Trophoblast cell (in vitro differentiated cells and primary cell): Measurements from ENCODE around the gene DEPDC4. TPM values are rescaled to one million over a fixed set of nuclear protein-coding genes. Genes with fewer than 3 reads are reported as not detected.
"Not testable (repeated sequence)": the region's sequence is repeated elsewhere in the genome, so short reads cannot be mapped to it uniquely, and the experiment has no call there.

Source experiments
- DNase-seq, 2 donors: peaks; one replicate each; pipeline ENCODE4 v3.0.0-alpha.2; 2016
- H2AFZ ChIP-seq: 2 replicates; pipeline ENCODE4 v1.6.1; 2013; ENCODE audit warnings: low read length, moderate library complexity, mild to moderate bottlenecking; ENCODE audit not compliant: insufficient read depth, poor library complexity
- H2AK5ac ChIP-seq: 2 replicates; pipeline ENCODE4 v1.6.1; 2013; ENCODE audit warnings: mild to moderate bottlenecking, low read length
- H2BK120ac ChIP-seq: 2 replicates; pipeline ENCODE4 v1.6.1; 2013; ENCODE audit warnings: low read length, mild to moderate bottlenecking, moderate library complexity; ENCODE audit not compliant: insufficient read depth, poor library complexity
- H2BK12ac ChIP-seq: 2 replicates; pipeline ENCODE4 v1.6.1; 2013; ENCODE audit warnings: mild to moderate bottlenecking, low read length, moderate library complexity
- H2BK5ac ChIP-seq: 2 replicates; pipeline ENCODE4 v1.6.1; 2013; ENCODE audit warnings: low read length, low read depth, moderate library complexity, mild to moderate bottlenecking; ENCODE audit not compliant: poor library complexity
- H3K14ac ChIP-seq: 2 replicates; pipeline ENCODE4 v1.6.1; 2013; ENCODE audit warnings: mild to moderate bottlenecking, low read length
- H3K18ac ChIP-seq: 2 replicates; pipeline ENCODE4 v1.6.1; 2013; ENCODE audit warnings: mild to moderate bottlenecking, low read length
- H3K23ac ChIP-seq: 2 replicates; pipeline ENCODE4 v1.6.1; 2013; ENCODE audit warnings: low read length
- H3K27ac ChIP-seq: 2 replicates; pipeline ENCODE4 v1.5.1; 2013; ENCODE audit warnings: low read depth, mild to moderate bottlenecking, inconsistent platforms, low read length, moderate library complexity
- H3K27me3 ChIP-seq: 2 replicates; pipeline ENCODE4 v1.6.1; 2013; ENCODE audit warnings: inconsistent platforms, mild to moderate bottlenecking, low read length, moderate library complexity; ENCODE audit not compliant: insufficient read depth
- H3K36me3 ChIP-seq, 2 experiments: 1 replicate in 1 of 2; 2 replicates in 1 of 2; pipeline ENCODE4 v1.6.1; 2013; ENCODE audit warnings: low read length in 2 of 2, mild to moderate bottlenecking in 2 of 2, moderate library complexity in 1 of 2; ENCODE audit not compliant: insufficient read depth in 2 of 2, control insufficient read depth in 1 of 2
- H3K4ac ChIP-seq: 2 replicates; pipeline ENCODE4 v1.6.1; 2013; ENCODE audit warnings: low read depth, mild to moderate bottlenecking, low read length, moderate library complexity
- H3K4me1 ChIP-seq, 2 experiments: 1 replicate in 1 of 2; 2 replicates in 1 of 2; pipeline ENCODE4 v1.6.1; 2013; ENCODE audit warnings: low read length in 2 of 2, mild to moderate bottlenecking in 2 of 2, moderate library complexity in 1 of 2; ENCODE audit not compliant: insufficient read depth in 2 of 2, control insufficient read depth in 1 of 2
- H3K4me2 ChIP-seq: 2 replicates; pipeline ENCODE4 v1.6.1; 2013; ENCODE audit warnings: inconsistent platforms, mild to moderate bottlenecking, low read length, moderate library complexity
- H3K4me3 ChIP-seq: 2 replicates; pipeline ENCODE4 v1.5.1; 2013; ENCODE audit warnings: mild to moderate bottlenecking, low read depth, low read length, inconsistent platforms
- H3K79me1 ChIP-seq: one replicate; pipeline ENCODE4 v1.6.1; 2013; ENCODE audit warnings: low read length
- H3K79me2 ChIP-seq: 2 replicates; pipeline ENCODE4 v1.6.1; 2013; ENCODE audit warnings: low read length, mild to moderate bottlenecking; ENCODE audit not compliant: control insufficient read depth, insufficient read depth, poor library complexity
- H3K9ac ChIP-seq: 2 replicates; pipeline ENCODE4 v1.6.1; 2013; ENCODE audit warnings: mild to moderate bottlenecking, low read length
- H3K9me3 ChIP-seq: 2 replicates; pipeline ENCODE4 v1.6.1; 2013; ENCODE audit warnings: low read depth, mild to moderate bottlenecking, control low read depth, inconsistent platforms, low read length; ENCODE audit not compliant: insufficient read depth
- H4K12ac ChIP-seq: 2 replicates; pipeline ENCODE4 v1.6.1; 2013; ENCODE audit warnings: low read depth, mild to moderate bottlenecking, low read length, moderate library complexity
- H4K8ac ChIP-seq: 2 replicates; pipeline ENCODE4 v1.6.1; 2013; ENCODE audit warnings: low read depth, mild to moderate bottlenecking, low read length, moderate library complexity
- H4K91ac ChIP-seq: one replicate; pipeline ENCODE4 v1.6.1; 2013; ENCODE audit warnings: low read depth, mild to moderate bottlenecking, low read length, moderate library complexity
- WGBS: extraction: QIAGEN DNeasy Blood & Tissue Kit; methylation state at CpG from one replicate; pipeline ENCODE4 v1.1.7; 2013; ENCODE audit warnings: missing lambda C conversion rate; ENCODE audit not compliant: insufficient read length, insufficient coverage; ENCODE audit errors: extremely low coverage; 5-methylcytosine and 5-hydroxymethylcytosine counted together
- polyA plus RNA-seq: library from polyadenylated mRNA; stranded (reverse); fragments of 200-250 nt; gene quantifications from 2 replicates; pipeline ENCODE4 v1.2.3, GENCODE V29; 2013

DEPDC4 gene
- 2.1 and 2.6 TPM in 2 replicates for polyA plus RNA-seq

GRCh38 chr12:100266835-100267602 lies at the start of gene DEPDC4, which contains the start of gene SCYL2:
Gene DEPDC4 (minus strand): TSS chr12:100267079. CDS start chr12:100267076, 3 bp downstream.
Gene SCYL2 (plus strand): TSS chr12:100267177. CDS start chr12:100282971, 15,794 bp downstream.
- no CpG with 5 or more reads among the region's 62 CpGs for WGBS

GRCh38 chr12:100311317-100311716 lies 44.4 kb upstream of the DEPDC4 start:
- H3K27me3 ChIP-seq, result no peaks in the 10 kb centered on the region
- no CpG with 5 or more reads among the region's 1 CpG for WGBS
- H4K12ac ChIP-seq, result no peak overlapping the region
- no peak overlapping the region for H2BK12ac ChIP-seq
- H3K79me1 ChIP-seq, result no peaks in the 10 kb centered on the region
- H3K4me1 ChIP-seq, result no peaks in the 10 kb centered on the region
- no peak overlapping the region for H4K8ac ChIP-seq
- no peak overlapping the region for H3K14ac ChIP-seq
- H2AFZ ChIP-seq, result no peak overlapping the region
- H3K9me3 ChIP-seq, result no peaks in the 10 kb centered on the region
- H3K27ac ChIP-seq, result no peak overlapping the region
- DNase-seq, result no peak
- no peak overlapping the region for H2AK5ac ChIP-seq
- H3K79me2 ChIP-seq, result no peaks in the 10 kb centered on the region
- no peak overlapping the region for H3K18ac ChIP-seq
- no peak overlapping the region for H3K23ac ChIP-seq
- H2BK5ac ChIP-seq, result no peak overlapping the region
- no peak overlapping the region for H3K4ac ChIP-seq
- H3K9ac ChIP-seq, result no peak overlapping the region
- H3K36me3 ChIP-seq, result peaks cover 8 to 10% of the 10 kb centered on the region in 2 experiments
- H3K4me2 ChIP-seq, result no peak overlapping the region
- H2BK120ac ChIP-seq, result no peak overlapping the region
- no peak overlapping the region for H4K91ac ChIP-seq
- H3K4me3 ChIP-seq, result no peak overlapping the region

More at GRCh38 chr12:100266835-100267602, at the start of gene DEPDC4, which contains the start of gene SCYL2:
- Histone ChIP-seq H3K79me2 (peaks cover 11% of the 10 kb centered on the region), H2AK5ac (peak within 1 kb of the TSS; percentile 97), H3K18ac (peak within 1 kb of the TSS; percentile 99), H3K36me3 (no peaks in the 10 kb centered on the region), H3K79me1 (peaks cover 13% of the 10 kb centered on the region), H4K8ac (peak within 1 kb of the TSS; percentile 98), H3K9me3 (no peaks in the 10 kb centered on the region), H3K9ac (peak within 1 kb of the TSS; percentile 100), H2AFZ (peak within 1 kb of the TSS; percentile 100), H3K14ac (peak within 1 kb of the TSS; percentile 100), H3K4me1 (peaks cover 0 to 8% of the 10 kb centered on the region in 2 experiments), H3K27me3 (no peaks in the 10 kb centered on the region), H4K12ac (peak within 1 kb of the TSS; percentile 94), H4K91ac (peak within 1 kb of the TSS; percentile 97), H3K4ac (peak within 1 kb of the TSS; percentile 68), H3K4me3 (peak within 1 kb of the TSS; percentile 98), H2BK120ac (peak within 1 kb of the TSS; percentile 98), H2BK5ac (peak within 1 kb of the TSS; percentile 99), H3K27ac (peak within 1 kb of the TSS; percentile 100), H3K23ac (no peak within 1 kb of the TSS), H3K4me2 (peak within 1 kb of the TSS; percentile 92), H2BK12ac (peak within 1 kb of the TSS; percentile 98)
- DNase-seq, result peak; percentile 96 to 98

GRCh38 chr12:100308138-100308537 lies 41.3 kb upstream of the DEPDC4 start:
- not testable (repeated sequence) for H4K91ac ChIP-seq, H3K4me1 ChIP-seq, H3K4ac ChIP-seq, H3K27me3 ChIP-seq, H2BK120ac ChIP-seq, H3K79me1 ChIP-seq, H3K14ac ChIP-seq, H4K12ac ChIP-seq, H2BK12ac ChIP-seq, H4K8ac ChIP-seq, H2BK5ac ChIP-seq, H3K79me2 ChIP-seq, H3K4me2 ChIP-seq, H2AK5ac ChIP-seq, H2AFZ ChIP-seq, H3K18ac ChIP-seq, H3K4me3 ChIP-seq, H3K23ac ChIP-seq, H3K9ac ChIP-seq, H3K27ac ChIP-seq, H3K9me3 ChIP-seq, DNase-seq
- H3K36me3 ChIP-seq, result peaks cover 16 to 18% of the 10 kb centered on the region in 2 experiments
- no CpG with 5 or more reads among the region's 5 CpGs for WGBS

GRCh38 chr12:100304334-100304733 lies 37.5 kb upstream of the DEPDC4 start:
- no CpG with 5 or more reads among the region's 7 CpGs for WGBS
- not testable (repeated sequence) for H3K18ac ChIP-seq, DNase-seq, H3K27me3 ChIP-seq, H3K23ac ChIP-seq, H2BK120ac ChIP-seq, H4K91ac ChIP-seq, H3K14ac ChIP-seq, H3K4ac ChIP-seq, H3K4me2 ChIP-seq, H3K79me1 ChIP-seq, H2AK5ac ChIP-seq, H3K4me3 ChIP-seq, H4K8ac ChIP-seq, H3K79me2 ChIP-seq, H3K9me3 ChIP-seq, H3K27ac ChIP-seq, H2AFZ ChIP-seq, H3K9ac ChIP-seq, H3K4me1 ChIP-seq, H2BK5ac ChIP-seq, H4K12ac ChIP-seq, H2BK12ac ChIP-seq
- H3K36me3 ChIP-seq, result peaks cover 16 to 17% of the 10 kb centered on the region in 2 experiments
